ENCODE measurements around the gene LANCL1.

DNA sequence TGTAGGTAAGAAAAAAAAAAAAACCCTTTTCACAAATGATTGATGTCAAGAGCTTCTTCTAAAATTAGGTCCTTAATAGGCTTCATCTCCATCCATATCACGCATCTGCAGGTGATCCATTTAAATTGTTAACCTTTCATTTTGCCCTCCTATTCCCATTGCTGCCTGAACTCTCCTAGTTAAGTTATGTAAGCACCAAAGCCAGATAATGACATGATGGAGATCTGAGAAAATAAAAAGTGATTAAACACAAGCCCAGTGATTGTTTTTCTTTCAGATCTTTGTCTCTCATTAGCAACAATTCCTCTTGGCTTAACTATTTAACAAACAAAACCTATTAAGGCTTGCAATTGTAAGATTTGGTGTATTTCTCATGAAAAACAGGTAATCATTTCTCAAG is 20.0 kb downstream of the LANCL1 start:
- no peak for TF ChIP-seq POLR2A (IDR thresholded peaks at IDR 0.05)
- TF ChIP-seq, protein P1, sequence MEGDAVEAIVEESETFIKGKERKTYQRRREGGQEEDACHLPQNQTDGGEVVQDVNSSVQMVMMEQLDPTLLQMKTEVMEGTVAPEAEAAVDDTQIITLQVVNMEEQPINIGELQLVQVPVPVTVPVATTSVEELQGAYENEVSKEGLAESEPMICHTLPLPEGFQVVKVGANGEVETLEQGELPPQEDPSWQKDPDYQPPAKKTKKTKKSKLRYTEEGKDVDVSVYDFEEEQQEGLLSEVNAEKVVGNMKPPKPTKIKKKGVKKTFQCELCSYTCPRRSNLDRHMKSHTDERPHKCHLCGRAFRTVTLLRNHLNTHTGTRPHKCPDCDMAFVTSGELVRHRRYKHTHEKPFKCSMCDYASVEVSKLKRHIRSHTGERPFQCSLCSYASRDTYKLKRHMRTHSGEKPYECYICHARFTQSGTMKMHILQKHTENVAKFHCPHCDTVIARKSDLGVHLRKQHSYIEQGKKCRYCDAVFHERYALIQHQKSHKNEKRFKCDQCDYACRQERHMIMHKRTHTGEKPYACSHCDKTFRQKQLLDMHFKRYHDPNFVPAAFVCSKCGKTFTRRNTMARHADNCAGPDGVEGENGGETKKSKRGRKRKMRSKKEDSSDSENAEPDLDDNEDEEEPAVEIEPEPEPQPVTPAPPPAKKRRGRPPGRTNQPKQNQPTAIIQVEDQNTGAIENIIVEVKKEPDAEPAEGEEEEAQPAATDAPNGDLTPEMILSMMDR (IDR thresholded peaks at IDR 0.05) = no peak
